ENCODE results near the gene ARAP1. TPM values are rescaled to one million over a fixed set of nuclear protein-coding genes. Genes with fewer than 3 reads are reported as not detected.

The ARAP1 gene
- total RNA-seq, 2 donors from 2014 or later = 102 to 121 TPM

DNA sequence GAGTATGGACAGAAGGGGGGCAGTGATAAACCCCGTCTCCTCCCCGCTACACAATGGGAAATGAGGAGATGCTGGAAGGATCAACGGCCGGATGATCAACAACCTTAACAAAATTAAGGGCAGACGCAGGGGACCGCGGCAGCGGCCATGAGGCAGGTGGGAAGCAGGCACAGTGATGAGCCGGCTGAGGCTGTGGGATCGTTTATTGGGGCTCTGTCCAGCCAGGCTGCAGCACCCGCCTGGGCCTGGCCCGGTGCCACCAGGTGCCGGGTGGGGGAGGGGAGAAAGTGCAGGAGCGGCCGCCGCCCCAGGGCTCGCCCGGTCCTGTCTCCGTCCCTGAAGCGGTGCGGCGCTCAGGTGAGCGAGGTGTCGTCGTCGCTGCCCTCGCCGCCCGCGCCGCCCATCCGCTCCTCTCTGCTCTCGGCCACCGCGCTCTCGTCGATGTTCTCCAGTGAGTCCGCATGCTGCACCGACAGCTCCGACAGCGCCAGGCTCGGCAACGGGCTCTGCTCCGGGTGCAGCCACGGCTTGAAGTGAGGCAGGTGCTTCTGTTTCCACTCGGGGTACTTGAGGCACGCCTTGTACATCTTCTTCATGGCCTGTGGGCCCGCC lies 2.4 kb upstream of the ARAP1 start:
- DNase-seq (ENCODE audit: low spot score in 2 of 2) (no peak), ATAC-seq (no peak)
- H3K9me3 Mint-ChIP-seq = no peaks in the 10 kb centered on the region
- H3K36me3 Mint-ChIP-seq = no peaks in the 10 kb centered on the region
- no peak overlapping the region for H3K27ac Mint-ChIP-seq

DNA sequence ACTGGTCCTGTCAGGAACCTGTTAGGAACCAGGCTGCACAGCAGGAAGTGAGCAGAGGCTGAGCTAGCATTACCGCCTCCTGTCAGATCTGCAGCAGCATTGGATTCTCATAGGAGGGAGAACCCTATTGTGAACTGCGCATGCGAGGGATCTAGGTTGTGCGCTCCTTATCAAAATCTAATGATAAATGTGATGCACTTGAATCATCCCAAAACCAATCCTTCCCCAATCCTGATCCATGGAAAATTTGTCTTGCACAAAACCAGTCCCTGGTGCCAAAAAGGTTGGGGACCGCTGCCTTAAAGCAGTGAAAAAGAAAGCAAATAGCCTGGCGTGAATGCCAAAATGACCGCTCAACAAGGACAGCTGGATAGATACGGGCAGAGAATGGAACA lies 1.9 kb upstream of the ARAP1 start:
- no peaks in the 10 kb centered on the region for H3K36me3 Mint-ChIP-seq
- ATAC-seq = no peak
- H3K9me3 Mint-ChIP-seq = no peaks in the 10 kb centered on the region
- DNase-seq (ENCODE audit: low spot score in 2 of 2) = no peak
- H3K27ac Mint-ChIP-seq = peak overlapping the region in 1 of 2 donors; percentile 48

DNA sequence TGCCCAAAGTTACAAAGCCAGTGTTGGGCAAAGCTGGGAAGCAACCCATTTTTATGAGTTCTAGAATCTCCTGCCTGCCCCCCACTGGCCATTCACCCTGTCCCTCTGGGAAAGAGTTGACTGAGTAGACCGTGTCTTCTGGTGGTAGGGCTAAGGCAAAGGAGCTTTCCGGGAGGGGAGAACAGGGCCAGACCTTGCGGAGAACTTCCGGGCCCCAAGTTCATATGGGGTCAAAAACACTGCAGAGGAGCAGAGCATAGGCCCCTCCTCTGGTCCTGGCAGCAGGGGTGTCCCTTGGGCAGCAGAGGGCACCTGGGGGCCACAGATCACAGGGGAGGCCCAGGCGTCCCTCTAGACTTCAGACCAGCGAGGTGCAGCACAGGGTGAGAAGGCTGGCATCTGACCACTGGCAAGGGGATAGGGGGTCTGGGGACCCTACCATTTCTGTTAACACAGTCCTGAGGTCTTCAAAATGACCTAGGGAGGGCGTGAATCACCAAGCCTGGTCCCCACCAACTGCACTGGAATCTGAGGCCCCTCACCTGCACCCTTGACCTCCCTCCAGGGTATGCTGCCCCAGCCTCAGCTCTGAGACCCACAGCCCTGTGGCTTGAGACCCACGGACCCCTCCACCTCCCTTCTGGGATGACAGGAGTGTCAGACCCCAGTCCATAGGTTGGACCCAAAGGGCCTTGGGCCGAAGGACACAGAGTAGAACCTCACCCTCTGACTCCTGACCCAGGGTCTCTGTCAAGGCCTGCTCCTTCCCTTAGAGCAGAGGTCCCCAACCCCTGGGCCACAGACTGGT lies 1.3 kb upstream of the ARAP1 start:
- Mint-ChIP-seq H3K36me3 (no peaks in the 10 kb centered on the region), H3K9me3 (no peaks in the 10 kb centered on the region), H3K27ac (no peak overlapping the region)
- DNase-seq (ENCODE audit: low spot score in 2 of 2) = no peak
- no peak for ATAC-seq

DNA sequence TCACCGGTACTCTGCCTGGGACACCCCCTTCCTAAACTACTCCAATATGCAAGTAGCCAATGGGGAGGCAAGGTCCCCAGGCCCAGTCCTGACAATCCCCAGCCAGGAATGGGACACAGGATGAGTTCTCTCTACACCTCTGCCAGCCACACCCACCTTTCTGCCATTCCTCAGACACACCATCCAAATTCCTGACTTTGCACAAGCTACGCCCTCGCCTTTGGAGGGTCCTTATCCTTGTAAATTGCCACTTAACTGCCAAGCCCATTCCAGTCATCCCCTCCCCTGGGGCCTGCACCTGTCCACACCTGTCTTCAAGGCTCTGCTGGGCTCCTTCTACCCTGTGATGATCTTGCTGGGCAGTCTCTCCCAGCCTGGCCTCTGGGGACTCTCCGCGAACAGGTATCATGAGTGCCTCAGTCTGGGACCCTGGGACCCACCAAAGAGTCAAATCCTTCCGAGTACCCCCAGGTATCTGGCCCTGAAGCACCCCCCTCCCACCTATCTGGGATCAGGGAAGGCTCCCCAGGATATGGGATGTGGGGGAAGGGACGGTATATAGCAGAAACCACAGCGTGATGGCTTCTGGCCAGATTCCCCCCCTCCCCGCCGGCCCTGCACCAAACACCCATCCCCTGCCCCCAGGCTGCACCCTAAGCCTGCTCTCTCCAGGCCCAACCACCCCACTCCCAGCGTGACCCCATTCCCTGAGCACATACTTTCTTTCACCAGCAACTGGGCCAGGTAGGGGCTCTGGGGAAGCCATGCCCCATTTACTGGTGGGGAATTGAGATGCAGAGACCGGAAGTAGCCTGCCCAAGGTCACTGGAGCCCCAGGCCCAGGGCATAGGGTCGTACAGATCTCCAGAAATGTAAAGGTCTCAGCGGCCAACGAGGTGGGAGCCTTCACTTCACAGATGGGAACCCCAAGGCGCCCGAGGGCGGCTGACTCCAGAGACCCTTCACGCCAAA lies 806 bp downstream of the ARAP1 start:
- no peaks in the 10 kb centered on the region for H3K36me3 Mint-ChIP-seq
- DNase-seq (ENCODE audit: low spot score in 2 of 2) = peak in 1 of 2 donors; percentile 20
- ATAC-seq = peak in 1 of 2 donors; percentile 1
- no peaks in the 10 kb centered on the region for H3K9me3 Mint-ChIP-seq
- H3K27ac Mint-ChIP-seq = peak overlapping the region; percentile 82 to 87

DNA sequence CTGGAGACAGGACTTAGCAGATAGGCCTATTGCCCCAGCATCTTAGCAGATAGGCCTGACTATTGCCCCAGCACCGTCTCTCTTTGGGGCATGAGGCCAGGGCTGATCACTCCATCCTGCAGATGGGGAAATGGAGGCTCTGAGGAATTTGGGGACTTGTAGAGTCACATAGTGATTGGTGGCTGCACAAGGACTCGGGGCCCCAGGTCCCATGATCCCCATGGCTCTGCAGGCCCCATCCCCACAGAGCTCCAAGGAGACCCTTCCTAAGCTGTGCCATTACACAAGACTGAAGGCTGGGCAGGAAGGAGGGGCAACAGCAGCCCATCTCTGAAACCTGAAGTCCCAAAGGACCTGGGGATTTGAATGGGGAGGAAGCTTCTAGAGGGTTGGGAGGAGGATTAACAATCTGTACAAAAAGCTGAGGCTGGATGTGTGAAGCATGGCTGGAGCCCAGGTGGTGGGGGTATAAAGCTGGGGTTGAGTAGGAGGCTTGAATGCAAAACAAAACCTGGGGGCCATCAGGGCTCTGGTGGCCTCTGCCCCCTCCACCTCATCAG lies 1.6 kb downstream of the ARAP1 start:
- ATAC-seq (no peak), DNase-seq (ENCODE audit: low spot score in 2 of 2) (no peak)
- H3K9me3 Mint-ChIP-seq = no peaks in the 10 kb centered on the region
- H3K27ac Mint-ChIP-seq = peak overlapping the region in 1 of 2 donors; percentile 87
- no peaks in the 10 kb centered on the region for H3K36me3 Mint-ChIP-seq

DNA sequence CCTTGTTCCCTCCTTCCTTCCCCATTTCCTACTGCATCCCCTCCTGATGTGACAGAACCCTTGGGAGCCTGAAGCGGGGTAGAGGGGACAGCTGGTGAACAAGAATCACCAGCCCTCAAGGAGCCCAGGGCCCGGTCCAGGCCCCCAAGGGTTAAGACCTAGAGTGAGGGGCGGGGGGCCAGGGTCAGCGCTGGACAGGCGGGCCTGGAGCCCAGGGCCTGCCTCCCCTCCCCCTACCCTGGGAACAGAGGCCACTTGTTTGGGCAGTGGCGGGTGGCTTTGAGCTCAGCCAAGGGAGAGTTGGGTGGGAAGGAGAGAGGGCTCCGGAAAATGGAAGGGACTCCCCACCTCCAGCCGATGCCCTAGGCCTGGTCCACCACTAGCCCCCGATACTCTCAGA lies 2.1 kb downstream of the ARAP1 start:
- no peak for DNase-seq (ENCODE audit: low spot score in 2 of 2)
- Mint-ChIP-seq H3K36me3 (no peaks in the 10 kb centered on the region), H3K27ac (no peak overlapping the region), H3K9me3 (no peaks in the 10 kb centered on the region)
- no peak for ATAC-seq

DNA sequence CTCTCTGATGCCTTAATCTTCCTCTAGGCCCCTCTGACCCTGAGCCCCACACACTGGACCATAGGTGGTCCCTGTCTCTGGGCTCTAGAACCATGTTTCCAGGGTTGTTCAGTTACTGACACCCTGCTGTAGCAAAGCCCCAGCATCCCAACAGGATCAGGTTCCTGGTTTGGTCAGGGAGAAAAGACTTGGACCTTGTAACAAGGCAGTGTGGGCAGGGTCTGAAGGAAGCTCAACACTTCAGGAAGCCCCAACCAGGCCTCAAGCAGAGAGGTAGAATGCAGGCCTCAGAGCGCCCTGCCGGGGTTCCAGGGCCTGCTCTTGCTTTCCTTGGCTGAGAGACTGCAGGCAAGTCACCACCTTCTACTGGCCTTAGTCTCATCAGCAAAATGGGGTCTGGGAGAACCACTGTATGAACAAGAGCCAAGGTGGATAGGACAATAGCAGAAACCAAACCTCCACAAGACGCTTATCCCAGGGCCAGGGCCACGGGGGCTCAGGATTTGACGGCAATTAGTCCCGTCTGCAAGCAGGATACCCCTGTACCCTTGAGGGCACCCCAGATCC lies 4.8 kb downstream of the ARAP1 start:
- H3K9me3 Mint-ChIP-seq = no peaks in the 10 kb centered on the region
- no peaks in the 10 kb centered on the region for H3K36me3 Mint-ChIP-seq
- DNase-seq (ENCODE audit: low spot score in 2 of 2) (no peak), ATAC-seq (no peak)
- H3K27ac Mint-ChIP-seq = no peak overlapping the region

DNA sequence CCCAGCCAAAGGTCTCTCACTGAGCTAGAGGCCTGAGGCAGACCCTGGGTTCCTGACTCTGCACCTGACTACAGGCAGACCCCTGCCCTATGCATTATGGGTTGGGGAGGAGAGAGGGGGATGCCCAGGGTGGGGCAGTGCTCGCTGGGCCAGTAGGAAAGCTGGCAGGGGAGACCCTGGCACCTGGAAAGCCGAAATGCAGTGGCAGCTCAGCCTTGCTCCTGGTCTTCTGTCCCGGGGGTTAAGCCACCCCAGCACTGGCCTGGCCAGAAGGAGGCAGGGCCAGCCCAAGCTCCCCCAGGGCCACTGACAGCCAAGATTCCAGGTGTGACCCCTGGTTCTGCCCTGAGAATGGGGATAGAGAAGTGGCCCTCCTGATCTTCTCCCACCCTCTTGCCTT lies 5.4 kb downstream of the ARAP1 start:
- Mint-ChIP-seq H3K36me3 (no peaks in the 10 kb centered on the region), H3K9me3 (no peaks in the 10 kb centered on the region), H3K27ac (no peak overlapping the region)
- no peak for DNase-seq (ENCODE audit: low spot score in 2 of 2)
- ATAC-seq = no peak

DNA sequence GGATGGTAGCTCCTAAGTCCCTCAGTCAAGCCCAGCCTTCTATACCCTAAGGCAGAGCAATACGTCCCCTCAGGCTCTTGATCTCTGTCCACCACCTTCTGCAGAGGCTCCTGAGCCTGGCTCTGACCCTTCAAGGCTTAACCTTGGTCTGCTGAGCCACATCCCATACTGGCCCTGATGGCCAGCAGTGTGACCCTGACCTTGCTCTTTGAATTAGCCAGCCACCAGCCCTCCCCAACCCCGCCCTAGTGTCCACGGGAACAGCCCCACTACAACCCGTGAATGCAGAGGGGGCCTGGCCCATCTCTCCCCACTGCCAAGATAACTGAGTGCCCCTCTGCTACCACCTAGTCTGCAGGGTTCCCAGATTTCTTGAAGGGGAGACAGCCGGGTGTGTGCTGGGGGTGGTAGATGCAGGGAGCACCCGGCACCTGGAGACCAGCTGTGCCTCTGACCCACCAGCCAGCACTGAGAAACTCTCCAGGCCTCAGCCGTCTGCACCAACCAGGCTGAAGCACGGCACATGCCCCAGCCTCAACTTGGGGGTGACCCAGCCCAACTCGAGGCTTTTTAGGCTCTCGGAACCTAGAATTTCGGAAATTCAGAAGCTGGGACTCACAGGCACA lies 6.2 kb downstream of the ARAP1 start:
- H3K36me3 Mint-ChIP-seq = no peaks in the 10 kb centered on the region
- ATAC-seq (no peak), DNase-seq (ENCODE audit: low spot score in 2 of 2) (no peak)
- H3K9me3 Mint-ChIP-seq = no peaks in the 10 kb centered on the region
- no peak overlapping the region for H3K27ac Mint-ChIP-seq

DNA sequence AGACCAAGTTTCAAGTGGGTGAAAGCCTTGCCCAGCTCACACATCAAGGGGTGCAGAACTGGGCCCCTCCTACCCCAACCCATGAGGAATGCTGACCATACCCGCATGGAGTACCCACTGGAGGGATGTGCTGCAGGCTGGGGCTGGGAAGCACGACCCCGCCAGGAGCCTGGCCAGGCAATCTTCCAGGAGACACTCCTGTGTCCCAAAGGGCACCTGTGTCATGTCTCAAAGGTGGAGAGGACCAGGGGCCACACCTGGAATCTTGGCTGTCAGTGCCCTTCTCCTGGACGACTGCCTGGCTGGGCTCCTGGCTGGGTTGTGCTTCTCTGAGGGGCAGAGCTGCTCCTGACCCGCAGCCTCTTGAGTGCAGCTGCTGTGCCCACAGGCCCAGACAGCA lies 6.7 kb downstream of the ARAP1 start:
- Mint-ChIP-seq H3K36me3 (no peaks in the 10 kb centered on the region), H3K27ac (no peak overlapping the region), H3K9me3 (no peaks in the 10 kb centered on the region)
- no peak for DNase-seq (ENCODE audit: low spot score in 2 of 2)
- ATAC-seq = no peak

DNA sequence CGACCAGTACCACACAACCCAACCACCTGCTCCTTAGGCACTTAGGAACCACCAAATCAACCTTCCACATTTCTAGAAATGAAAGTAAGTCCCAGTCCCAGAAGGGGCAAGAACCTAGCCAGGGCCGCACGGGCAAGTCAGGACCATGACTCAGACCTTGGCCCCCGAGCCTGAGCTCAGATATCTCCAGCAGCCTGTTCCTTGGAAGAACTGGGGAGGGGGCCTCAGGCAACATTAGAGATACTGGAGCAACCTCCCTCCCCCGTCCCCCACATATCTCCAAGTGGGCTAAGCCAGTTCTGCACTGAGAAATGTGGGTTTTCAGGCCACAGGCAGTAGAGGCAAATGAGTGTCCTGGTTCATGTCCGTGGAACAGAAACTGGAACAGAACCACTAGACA lies 7.7 kb downstream of the ARAP1 start:
- ATAC-seq = no peak
- Mint-ChIP-seq H3K27ac (peak overlapping the region in 1 of 2 donors; percentile 69), H3K9me3 (no peaks in the 10 kb centered on the region), H3K36me3 (no peaks in the 10 kb centered on the region)
- no peak for DNase-seq (ENCODE audit: low spot score in 2 of 2)

DNA sequence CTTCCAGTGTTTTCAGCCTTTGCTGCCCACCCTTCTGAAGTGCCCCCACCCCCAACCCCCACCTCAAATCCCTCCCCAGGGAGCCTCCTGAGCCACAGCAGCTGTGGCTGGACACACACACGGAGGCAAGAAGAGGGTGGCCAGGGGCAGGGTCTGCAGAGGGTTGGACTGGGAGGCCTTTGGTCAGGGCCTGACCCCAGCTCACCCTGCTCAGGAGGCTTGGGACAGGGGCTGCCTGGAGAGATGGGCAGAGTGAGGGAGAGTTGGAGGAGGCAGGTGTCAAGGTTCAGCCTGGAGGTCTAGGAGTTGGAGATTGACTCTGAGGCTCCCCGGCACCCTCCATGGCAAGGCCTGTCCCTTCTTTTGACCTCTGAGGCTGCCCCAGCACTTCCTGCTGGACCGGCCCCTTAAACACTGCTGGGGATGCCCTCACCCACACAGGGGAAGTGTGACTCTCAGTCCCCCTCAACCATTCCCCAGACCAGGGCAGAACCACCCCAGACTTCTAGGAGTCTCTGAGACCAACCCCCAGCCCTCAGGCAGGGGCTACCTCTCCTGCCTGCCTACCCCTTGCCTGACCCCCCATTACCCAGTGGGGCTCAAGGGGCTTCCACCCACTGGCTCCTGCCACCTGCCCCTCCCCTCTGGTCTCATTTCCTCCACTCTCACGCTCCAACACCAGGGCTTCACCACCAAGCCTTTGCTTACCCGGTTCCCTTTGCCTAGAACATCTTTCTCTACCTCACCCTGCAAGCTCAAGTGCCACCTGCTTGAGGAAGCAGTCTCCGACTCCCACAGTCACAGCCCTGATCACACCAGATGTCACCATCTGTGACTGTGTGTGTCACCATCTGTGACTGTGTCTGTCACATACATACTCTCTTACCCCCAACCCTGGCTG lies 8.6 kb downstream of the ARAP1 start:
- Mint-ChIP-seq H3K9me3 (no peaks in the 10 kb centered on the region), H3K27ac (peak overlapping the region; percentile 81 to 93), H3K36me3 (no peaks in the 10 kb centered on the region)
- ATAC-seq (peak in 1 of 2 donors; percentile 41), DNase-seq (ENCODE audit: low spot score in 2 of 2) (no peak)

DNA sequence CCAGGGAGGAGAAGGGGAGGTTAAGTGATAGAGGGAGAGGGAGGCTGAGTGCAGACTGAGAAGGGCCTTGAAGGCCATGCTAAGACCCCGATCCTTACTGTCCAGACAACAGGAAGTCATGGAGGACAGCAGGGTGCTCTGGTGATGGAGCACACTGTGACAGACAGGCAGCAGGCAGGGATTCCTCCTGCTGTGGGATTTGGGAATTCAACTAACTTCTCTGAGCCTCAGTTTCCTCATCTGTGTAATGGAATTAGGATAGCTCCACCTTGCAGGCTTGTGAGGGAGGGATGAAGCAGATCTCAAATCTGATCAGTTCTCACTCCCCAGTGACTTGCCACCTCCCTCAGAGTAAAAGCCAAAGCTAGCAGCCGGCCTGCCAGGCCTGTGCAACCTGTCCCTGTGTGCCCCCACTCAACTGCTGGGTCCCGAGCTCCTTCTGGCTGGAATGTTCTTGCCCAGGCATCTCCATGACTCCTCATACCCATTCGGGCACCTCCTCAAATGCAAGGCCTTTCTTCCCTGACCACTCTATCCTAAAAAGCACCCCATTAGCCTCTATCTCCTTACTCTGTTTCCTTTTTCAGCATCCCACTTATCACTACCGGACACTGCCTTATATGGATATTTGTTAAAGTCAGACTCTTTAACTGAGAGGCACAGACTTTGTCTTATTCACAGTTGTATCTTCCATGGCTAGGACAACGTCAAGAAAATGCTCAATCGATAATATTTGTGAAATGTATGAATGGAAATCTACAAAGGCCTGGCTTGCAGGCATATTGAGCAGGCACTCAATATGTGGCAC lies 9.5 kb downstream of the ARAP1 start:
- Mint-ChIP-seq H3K9me3 (no peaks in the 10 kb centered on the region), H3K27ac (peak overlapping the region; percentile 93), H3K36me3 (no peaks in the 10 kb centered on the region)
- no peak for DNase-seq (ENCODE audit: low spot score in 2 of 2)
- ATAC-seq = no peak

DNA sequence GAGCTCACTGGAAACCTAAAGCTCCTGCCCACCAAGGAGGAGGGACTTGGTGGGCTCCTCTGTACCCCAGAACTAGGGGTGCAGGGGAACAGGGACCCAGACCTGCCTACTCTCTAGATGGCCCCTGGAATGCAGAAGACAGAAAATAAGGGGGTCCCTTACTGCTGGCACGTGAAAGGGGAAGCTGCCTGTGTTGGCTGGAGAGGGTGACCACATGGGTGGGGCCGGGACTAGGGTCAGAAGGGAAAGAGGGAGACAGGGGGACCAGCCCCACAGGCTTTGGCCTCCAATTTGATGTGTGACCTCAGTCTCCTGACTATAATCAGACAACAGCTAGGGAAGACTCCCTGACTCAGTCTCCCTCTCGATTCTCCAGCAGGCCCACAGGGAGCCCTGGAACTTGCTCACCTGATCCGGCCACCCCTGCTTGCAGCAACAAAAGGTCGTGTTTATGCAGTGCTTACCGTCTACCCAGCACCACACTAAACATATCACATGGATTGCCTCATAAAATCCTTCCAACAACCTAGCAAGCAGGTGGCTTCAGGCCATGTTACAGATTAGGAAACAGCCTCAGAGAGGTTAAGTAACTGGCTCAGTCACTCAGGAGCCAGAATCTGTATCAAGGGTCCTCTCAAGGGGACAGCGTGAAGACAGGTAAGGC lies 10.2 kb downstream of the ARAP1 start:
- H3K9me3 Mint-ChIP-seq = no peaks in the 10 kb centered on the region
- peak overlapping the region; percentile 93 for H3K27ac Mint-ChIP-seq
- H3K36me3 Mint-ChIP-seq = no peaks in the 10 kb centered on the region
- ATAC-seq (no peak), DNase-seq (ENCODE audit: low spot score in 2 of 2) (no peak)
